Esophagus mucosa (tissue), 1 donor: ENCODE data around the gene UMOD. TPM values are rescaled to one million over a fixed set of nuclear protein-coding genes. Genes with fewer than 3 reads are reported as not detected.
"Not testable (repeated sequence)": the region's sequence is repeated elsewhere in the genome, so short reads cannot be mapped to it uniquely, and the experiment has no call there.

Experiments
- ATAC-seq: fragments of 200-7000 bp; cut with Tn5 transposase; one replicate; pipeline ENCODE4 v1.9.1; 2020
- total RNA-seq: library from RNA; stranded (reverse); gene quantifications from one replicate; pipeline ENCODE4 v1.2.4, GENCODE V29; 2023
- donor health status: DM: yes; HTN: yes; CAD: no.

UMOD gene
- total RNA-seq, 1 donor from 2014 or later: not detected

DNA sequence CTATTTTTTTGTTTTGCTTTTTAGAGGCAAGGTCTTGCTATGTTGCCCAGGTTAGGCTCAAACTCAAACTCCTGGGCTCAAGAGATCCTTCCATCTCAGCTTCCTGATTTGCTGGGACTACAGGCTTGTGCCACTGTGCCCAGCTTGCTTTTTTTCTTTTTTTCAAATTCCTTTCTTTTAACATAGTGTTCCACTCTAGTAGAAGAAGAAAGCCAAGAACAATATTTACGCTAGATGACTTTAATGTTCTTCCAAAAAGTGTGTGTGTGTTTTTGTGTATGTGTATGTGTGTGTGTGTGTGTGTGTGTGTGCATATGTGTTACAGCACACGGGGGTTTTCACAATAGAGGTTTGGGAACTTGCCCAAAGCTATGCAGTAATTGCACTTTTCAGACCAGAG lies 10.7 kb upstream of the UMOD start:
- no peak for ATAC-seq

DNA sequence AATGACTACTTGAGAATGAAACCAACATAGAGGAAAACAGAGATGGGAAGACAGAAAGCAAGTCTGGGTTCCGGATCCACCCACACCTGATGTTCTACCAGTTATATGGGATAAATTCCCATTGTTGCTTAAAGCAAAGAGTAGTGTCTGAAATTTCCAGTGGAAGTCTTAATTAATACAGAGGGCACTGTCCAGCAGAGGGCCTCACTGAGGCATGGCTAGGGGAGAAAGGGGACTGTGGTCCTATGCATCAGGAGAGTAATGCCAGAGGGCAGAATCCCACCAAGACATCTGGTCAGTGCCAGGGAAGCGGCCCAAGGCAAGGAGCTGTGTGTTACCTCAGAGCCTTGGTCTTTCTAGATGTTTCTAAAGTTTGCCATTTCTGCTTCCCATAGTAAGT lies 7.5 kb upstream of the UMOD start:
- ATAC-seq: no peak

DNA sequence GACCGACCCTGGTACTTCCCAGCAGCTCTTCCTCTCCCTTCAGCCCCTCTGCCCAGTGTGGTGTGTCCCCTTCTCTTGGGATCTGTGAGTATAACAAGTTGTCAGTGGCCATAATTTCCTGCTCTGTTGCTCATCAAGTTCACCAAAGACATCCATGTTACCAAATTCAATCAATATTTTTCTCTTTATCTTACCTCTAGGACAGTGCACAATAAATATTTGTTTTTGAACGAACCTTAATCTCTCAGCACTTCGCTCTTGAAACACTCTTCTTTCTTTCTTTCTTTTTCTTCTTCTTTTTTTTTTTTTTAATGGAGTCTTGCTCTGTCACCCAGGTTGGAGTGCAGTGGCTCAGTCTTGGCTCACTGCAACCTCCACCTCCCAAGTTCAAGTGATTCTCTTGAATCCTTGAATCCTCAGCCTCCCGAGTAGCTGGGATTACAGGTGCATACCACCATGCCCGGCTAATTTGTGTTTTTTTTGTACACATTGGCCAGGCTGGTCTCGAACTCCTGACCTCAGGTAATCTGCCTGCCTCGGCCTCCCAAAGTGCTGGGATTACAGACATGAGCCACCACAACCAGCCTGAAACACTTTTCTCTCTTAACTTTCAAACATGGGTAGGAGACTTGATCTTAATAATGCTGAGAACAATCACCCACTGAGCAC lies 2.7 kb upstream of the UMOD start:
- ATAC-seq: no peak

DNA sequence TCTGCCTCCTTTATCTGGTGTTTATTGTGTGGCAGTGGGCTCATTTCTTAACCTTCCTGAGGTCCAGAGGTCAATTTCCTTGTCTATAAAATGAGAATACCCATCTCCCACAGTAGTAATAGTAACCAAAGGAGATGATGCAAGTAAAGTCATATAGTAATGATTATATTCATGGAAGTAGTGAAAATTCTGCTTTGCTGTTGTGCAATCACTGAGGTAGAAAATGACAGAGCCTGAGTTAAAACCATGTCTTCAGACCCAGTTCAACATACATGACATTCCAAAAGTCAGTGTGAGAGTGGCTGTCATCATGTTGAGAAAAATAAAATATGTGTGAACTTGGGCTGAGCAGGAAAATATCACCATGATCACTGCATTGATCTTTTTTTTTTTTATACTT lies 864 bp upstream of the UMOD start:
- no peak for ATAC-seq

DNA sequence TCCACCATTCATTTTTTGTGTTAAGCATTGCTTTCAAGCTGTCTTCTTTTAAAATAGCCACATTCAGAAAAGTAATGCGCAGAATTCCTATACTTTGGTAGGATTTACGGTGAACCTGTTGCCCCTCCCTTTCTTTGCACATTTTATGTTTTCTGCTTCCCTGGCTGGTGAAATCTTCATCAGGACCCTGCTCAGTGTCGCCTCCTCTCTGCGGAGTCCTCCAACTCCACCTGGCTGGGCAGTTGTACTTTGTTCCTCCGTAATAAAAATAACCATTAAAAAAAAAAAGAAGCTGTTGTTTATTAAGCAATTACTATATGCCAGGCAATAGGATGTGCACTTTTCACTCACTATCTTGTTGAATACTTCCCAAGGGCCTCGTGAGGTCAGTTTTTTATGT lies 2.9 kb downstream of the UMOD start:
- no peak for ATAC-seq

DNA sequence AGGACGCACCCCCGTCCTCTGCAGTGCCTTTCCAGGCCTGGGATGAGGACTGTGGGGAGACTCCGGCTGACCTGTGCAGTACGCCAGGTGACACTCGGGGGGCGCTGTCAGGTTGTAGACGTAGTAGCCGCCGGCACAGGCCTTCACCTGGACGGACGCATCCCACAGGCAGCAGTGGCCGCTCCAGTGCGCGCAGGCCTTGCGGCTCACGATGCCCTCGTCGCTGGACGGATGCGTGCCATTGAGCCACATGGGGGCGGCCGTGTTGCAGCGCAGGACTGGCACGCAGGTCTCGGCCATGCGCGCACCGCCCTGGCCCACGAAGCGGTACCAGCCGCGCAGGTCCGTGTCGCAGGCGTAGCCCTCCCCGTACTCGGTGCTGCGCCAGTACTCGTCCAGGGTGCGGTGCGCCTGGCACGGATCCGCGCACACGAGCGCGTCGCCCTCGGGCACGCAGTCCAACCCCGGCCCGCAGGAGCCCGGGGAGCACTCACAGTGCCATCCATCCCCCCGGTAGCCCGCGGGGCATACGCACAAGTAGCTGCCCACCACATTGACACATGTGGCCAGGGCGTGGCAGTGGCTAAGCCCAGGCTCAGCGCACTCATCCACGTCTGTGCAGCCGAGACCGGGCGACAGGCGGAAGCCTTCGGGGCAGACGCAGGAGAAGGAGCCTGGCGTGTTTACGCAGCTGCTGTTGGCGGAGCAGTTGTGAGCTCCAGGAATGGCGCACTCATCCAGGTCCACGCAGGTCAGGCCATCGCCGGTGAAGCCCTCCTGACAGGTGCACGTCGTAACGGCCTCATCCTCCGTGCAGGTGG lies 3.9 kb downstream of the UMOD start:
- peak; percentile 10 for ATAC-seq

DNA sequence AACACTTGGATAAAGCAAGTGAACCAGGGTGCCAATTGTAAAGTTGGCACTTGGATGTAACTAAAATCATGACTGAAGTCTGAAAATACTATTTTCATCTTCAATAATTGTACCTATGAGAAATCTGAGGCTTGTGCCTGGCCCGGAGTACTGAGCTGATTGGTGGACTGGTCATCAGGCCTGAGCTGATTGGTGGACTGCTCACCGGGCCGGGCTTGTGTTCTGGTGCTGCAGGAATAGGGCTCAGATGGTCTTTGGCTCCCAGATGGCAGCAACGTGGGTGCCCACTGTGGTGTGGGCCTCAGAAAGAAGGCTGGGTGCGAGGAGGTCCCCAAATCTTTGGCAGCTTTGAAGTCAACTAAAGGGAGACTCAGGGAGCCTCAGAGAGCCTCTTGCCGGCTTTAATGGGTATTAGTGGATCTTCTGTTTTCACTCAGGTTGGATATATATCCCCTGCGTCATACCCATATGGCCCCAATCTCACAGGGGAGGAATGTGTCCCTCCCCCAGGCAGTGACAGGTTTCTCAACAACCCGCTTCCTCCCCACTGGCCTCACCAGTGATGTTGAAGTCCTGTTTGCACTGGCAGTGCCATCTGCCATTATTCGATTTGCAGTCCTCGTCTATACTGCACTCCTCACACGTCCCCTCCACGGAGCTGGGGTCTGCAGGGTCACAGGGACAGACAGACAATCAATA lies 4.7 kb downstream of the UMOD start:
- no peak for ATAC-seq

DNA sequence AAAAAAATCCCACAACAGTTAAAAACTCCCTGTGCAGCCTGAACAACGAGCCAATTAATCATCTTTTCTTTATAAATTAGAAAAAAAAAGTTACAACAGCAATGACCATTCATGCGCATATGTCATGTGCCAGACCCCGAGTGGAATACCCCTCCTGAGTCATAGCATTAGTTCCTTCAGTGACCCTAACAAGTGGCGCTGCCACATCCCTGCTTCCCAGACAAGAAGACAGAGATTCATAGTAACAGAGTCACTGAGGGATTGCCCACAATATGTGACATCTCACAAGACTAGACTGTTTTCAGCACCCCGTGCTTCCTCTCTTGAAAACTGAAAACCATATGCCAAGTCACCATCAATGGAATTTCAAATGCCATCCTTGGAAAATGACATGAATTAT lies 7.9 kb downstream of the UMOD start:
- no peak for ATAC-seq

DNA sequence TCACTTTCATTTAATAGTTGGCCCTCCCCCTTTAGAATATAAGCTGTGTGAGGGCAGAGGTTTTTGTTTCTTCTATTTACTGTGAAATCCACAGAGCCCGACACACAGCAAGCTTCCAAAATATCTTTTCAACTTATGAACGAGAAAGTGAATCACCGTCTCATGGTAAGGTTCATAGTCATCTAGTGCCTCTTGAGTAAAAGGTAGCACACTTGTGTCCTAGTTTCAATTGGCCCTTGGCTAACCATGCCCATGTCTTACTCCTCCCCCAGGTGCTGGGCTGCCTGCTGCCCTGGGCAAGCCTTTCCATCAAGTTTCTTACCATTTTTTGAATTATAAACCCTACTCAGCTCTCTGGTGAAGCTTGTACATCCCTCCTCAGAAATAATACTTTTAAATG lies 12.8 kb downstream of the UMOD start:
- ATAC-seq: no peak

DNA sequence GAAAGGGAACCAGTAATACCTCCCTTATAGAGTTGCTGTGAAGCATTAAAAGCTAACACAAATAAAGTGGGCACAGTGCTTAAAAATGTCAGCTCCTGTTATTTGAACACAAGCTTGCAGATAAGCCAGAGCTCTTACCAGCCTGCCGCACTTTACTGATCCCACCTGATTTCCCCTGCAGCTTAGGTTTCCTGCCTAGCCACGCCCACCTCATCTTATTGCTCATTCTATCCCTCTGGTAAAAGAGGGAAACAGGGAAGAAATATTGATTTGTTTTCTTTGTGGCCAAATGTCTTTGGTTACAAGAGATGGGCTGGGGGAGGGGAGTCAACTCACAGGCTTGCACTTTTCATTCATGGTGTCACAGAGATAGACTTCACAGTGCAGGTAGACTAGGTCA lies 15.6 kb downstream of the UMOD start:
- no peak for ATAC-seq

DNA sequence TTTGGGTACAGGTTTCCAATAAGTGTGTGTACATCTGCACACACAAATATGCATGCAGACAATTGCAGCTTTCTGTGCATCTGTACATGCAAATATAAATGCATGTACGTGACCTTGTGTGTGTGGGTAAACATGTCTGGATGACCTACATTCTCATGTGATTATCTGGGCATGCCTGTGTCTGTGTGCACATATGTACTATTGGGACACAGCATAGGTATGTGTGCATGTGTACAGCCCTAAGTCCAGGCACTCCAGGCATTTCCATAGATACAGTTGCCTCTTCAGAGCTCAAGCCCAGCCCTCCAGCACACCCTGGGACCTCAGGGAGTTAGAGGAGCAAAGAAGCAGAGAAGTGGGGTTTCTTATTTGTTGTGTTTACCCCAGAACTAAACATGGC lies 18.1 kb downstream of the UMOD start:
- no peak for ATAC-seq

DNA sequence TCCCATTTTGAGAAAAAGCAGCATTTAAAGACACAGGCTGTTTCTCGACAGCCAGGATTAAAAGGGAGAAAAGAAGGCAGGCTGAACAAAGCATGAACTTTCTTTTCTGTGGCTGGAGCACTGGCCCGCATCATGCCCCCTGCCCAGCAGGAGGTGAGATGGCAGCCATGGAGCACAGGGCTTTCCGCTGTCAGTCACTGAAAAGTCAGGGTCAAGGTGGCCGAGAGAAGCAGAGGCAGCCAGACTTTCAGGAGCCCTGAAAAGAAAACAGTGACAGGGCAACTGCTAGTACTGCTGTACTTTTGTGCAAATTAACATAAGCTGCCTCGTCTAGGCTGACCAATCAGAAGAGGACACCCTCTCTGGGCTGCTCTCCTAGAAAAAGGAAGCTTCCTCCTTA lies 19.4 kb downstream of the UMOD start:
- no peak for ATAC-seq

DNA sequence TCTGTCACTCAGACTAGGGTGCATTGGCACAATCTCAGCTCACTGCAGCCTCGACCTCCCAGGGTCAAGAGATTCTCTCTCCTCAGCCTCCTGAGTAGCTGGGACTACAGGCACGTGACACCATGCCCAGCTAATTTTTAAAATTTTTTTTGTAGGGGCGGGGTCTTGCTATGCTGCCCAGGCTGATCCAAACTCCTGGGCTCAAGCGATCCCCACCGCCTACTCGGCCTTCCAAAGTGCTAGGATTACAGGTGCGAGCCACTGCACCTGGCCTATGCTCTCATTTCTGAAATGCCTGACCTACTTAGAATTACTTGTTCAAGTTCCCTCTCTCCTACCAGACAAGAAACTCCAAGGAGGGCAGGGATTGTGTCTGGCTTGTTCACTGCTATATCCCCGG lies 20.1 kb downstream of the UMOD start:
- no peak for ATAC-seq

DNA sequence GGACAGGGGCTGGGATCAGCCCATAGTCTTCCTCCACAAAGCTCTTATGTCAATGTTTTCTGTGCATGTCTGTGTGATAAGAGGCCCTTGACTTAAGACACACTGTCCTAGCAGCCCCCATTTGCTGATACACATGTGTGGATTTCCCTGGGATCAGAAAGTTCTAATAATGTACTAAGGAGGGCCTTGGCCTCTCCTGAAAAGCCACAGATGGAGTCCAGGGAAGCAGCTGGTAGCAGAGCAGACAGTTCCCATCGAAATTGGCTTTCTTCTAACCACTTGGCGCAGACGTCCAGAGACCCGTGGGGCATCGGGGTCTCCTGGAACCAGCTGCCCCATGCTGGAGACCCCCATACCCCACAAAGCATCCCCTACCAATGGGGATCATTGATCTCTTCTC lies 20.9 kb downstream of the UMOD start:
- ATAC-seq: no peak

DNA sequence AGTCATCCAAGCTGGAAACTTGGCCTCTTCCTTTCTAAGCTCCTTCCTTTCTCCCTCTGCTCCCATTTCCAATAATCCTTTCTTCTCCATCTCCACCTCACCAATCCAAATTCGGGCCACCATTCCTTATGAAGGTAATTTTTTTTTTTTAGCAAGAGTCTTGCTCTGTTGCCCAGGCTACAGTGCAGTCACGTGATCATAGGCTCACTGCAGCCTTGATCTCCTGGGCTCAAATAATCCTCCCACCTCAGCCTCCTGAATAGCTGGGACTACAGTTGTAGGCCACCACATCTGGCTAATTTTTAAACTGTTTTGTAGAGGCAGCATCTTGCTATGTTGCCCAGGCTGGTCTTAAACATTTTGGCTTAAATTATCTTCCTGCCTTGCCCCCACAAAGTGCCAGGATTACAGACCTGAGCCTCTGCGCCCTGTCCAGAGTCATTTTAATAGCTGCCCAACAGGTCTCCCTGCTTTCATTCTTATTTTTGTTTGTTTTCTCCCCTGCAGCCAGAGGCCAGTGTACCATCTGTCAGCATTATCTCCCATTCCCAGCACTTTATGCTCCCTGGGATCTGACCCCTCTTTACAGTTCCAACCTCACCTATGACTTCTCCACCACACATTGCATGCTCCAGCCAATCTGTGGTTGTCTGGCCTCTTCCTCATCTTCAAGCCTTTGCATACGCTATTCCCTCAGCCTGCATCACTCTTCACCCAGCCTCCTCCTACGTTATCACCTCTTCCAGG lies 22.9 kb downstream of the UMOD start:
- ATAC-seq: no peak

DNA sequence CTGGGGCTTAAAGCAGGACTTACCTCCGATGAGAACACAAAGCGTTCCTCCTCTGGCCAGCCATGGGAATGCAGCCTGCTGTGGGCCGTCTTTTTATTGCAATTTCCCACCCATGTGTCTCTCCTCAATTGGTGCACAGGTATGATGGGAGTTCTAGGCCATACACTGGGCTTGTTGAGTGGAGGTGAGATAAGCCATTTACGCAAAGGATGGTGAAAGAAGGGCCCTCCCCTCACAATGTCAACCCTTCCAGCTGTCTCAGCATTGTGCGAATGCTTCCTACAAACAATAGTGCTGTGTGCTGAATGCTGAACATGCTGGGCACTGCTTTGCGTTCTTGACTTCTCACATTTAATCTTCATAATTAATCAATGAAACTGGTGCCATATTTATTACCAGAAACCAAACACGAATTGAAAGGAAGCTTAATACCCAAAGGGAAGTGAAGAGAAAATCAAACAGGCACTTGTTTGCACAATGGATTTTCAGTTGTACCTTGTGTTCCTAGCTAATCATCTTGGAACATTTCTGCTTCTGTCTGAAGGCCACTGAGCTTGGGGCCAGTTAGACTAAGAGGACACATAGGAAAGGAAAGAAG lies 25.0 kb downstream of the UMOD start, which contains the start of gene GP2:
Gene GP2 (minus strand): TSS at position 70 of the 598 bp plus-strand sequence. CDS start 1,082 bp downstream, outside the sequence.
- no peak for ATAC-seq

DNA sequence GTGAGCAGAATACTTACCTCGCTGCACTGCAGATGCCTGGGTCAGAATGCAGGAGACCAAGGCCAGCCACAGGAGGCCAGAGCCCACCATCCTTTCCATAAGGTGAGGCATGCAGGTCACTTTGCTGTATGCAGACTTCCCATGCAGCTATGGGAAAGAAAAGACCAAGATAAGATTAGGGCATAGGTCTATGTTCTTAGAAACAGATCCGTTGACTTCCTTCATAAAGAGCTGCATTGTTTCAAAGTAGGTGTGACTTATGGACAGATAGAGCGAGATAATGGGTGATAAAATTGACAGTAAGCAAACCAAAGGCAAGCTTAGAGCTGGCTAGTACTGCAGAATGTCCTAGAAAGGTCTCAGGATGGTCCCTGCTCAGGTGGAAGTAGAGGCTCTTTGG lies 26.2 kb downstream of the UMOD start:
- no peak for ATAC-seq

DNA sequence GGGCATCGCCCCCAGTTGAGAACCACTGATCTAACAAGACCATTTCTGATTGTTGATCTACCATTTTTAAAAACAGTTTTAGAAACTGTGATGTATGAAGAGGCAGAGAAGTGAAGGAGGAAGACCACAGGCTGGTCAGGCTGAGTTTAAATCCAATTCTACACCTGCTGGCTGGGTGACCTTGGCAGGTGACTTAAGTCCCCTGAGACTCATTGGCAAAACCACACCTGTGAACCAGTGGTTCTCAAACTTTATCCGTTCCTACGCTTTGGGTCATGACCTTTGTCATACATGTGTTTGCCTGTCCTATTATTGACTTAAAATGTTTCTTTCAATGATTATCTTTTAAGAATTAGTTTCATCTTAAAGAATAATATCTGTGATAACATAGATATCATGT lies 27.5 kb downstream of the UMOD start:
- ATAC-seq: no peak

DNA sequence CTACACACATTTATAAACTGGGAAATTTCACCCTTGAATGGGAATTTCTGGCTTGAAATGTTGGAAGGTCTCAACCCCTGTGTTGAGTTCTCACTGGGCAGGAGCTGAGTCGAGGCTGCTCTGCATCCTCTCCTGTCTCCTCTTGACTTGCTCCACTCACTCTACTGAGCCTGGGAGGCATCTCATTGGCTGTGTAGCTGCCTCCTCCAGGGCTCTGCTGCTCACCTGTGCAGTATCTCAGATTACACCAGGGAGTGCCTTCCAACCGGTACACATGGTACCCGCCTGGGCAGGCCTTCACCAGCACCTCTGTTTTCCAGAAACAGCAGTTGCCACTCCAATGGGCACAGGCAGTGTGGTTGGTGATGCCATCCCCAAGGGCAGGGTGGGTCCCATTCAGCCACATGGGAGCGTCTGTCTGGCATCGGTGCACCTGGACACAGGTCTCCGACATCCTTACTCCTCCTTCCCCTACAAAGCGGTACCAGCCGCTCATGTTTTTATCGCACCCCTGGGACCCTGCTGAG lies 28.9 kb downstream of the UMOD start:
- ATAC-seq: no peak

DNA sequence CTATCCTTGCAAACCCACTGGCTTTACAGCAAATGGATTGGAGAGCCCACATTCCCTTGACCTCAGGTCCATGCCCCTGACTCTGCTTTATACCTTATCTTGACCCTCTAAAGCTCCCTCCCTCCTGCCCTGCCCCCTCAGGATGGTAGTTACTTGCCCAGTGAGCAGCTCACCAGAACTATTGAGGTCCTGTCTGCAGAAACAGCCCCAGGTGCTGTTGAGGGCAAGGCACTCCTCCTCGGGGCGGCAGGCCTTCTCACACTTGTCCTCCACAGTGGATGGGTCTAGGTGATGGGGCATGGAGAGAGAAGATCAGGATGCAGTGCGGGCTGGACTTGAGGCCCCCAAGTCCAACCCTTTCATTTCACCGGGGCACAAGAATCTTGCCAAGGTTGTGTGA lies 29.8 kb downstream of the UMOD start:
- ATAC-seq: no peak

DNA sequence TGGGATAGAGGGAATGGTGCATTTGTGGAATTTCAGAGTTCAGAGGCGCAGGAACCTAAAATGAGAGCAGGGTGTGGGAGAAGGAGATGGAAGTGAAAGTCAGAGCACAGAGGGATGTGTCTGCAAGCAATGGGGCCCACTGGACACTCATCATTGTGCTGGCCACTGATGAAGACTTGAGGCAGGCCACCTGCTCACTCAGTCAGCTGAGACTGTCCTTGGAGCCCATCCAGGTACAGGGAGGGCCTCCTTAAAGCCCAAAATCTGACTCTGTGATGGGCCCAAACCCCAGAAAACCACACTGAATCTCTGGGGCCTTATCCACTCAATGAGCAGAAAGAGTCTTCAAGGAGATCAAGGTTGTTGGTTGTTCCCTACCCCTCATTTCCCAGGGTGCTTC lies 30.8 kb downstream of the UMOD start:
- no peak for ATAC-seq

DNA sequence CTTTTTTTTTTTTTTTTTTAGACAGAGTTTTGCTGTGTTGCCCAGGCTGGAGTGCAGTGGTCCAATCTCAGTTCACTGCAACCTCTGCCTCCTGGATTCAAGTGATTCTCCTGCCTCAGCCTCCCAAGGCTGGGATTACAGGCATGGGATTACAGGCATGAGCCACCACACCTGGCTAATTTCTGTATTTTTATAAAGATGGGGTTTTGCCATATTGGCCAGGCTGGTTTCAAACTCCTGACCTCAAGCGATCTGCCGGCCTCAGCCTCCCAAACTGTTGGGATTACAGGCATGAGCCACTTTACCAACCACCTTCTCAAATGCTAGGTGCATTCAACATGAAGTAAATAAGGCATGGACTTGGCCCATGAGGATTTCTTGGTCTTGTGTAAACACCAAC lies 31.5 kb downstream of the UMOD start:
- ATAC-seq: not testable (repeated sequence)
